NCI-H1417 treated with DMSO at 0.1 percent for 48 hours (cell line): ENCODE results near the gene MAGI1.
"Not testable (repeated sequence)": the region's sequence is repeated elsewhere in the genome, so short reads cannot be mapped to it uniquely, and the experiment has no call there.

Experiments
- DNase-seq: peaks from one replicate; lab custom pipeline; 2025; lab: John Stamatoyannopoulos, UW

Gene MAGI1

GRCh38 chr3:65521032-65521431 is 517.7 kb downstream of the MAGI1 start:
- DNase-seq, result no peak

- DNase-seq, result no peak
These were observed 521.7 kb downstream of the MAGI1 start for GRCh38 chr3:65516998-65517397.

GRCh38 chr3:65514317-65514716 is 524.4 kb downstream of the MAGI1 start:
- DNase-seq, result not testable (repeated sequence)

- not testable (repeated sequence) for DNase-seq
These were observed 529.3 kb downstream of the MAGI1 start for GRCh38 chr3:65509423-65509794.

GRCh38 chr3:65508750-65509422 is 529.8 kb downstream of the MAGI1 start:
- no peak for DNase-seq

- no peak for DNase-seq
These were observed 531.3 kb downstream of the MAGI1 start for GRCh38 chr3:65507437-65507836.

GRCh38 chr3:65503776-65504175 is 534.9 kb downstream of the MAGI1 start:
- DNase-seq, result no peak

- DNase-seq, result no peak
These were observed 536.2 kb downstream of the MAGI1 start for GRCh38 chr3:65502526-65502925.

- no peak for DNase-seq
These were observed 538.1 kb downstream of the MAGI1 start for GRCh38 chr3:65500398-65501306.

- DNase-seq, result no peak
These were observed 540.9 kb downstream of the MAGI1 start for GRCh38 chr3:65497846-65498245.

- DNase-seq, result no peak
These were observed 541.5 kb downstream of the MAGI1 start for GRCh38 chr3:65497236-65497635.

GRCh38 chr3:65493938-65494337 is 544.8 kb downstream of the MAGI1 start:
- no peak for DNase-seq

GRCh38 chr3:65493371-65493882 is 545.3 kb downstream of the MAGI1 start:
- no peak for DNase-seq

GRCh38 chr3:65492249-65492648 is 546.5 kb downstream of the MAGI1 start:
- DNase-seq, result no peak

GRCh38 chr3:65490114-65490513 is 548.6 kb downstream of the MAGI1 start:
- DNase-seq, result no peak

GRCh38 chr3:65489253-65489652 is 549.5 kb downstream of the MAGI1 start:
- no peak for DNase-seq

GRCh38 chr3:65485826-65486469 is 552.8 kb downstream of the MAGI1 start:
- no peak for DNase-seq

- no peak for DNase-seq
These were observed 553.8 kb downstream of the MAGI1 start for GRCh38 chr3:65484964-65485363.

- DNase-seq, result no peak
These were observed 555.2 kb downstream of the MAGI1 start for GRCh38 chr3:65483480-65483879.

- DNase-seq, result no peak
These were observed 555.7 kb downstream of the MAGI1 start for GRCh38 chr3:65483011-65483410.

- DNase-seq, result no peak
These were observed 557.6 kb downstream of the MAGI1 start for GRCh38 chr3:65481085-65481484.

GRCh38 chr3:65479990-65480389 is 558.7 kb downstream of the MAGI1 start:
- DNase-seq, result no peak
